Neuronal stem cell (in vitro differentiated cells): ENCODE measurements around the gene LSM8.
"Not testable (repeated sequence)": the region's sequence is repeated elsewhere in the genome, so short reads cannot be mapped to it uniquely, and the experiment has no call there.

ENCODE experiments used
- DNase-seq: peaks from one replicate; pipeline ENCODE4 v3.0.0-alpha.2; 2013; ENCODE audit warnings: low spot score
- H2AFZ ChIP-seq: one replicate; pipeline ENCODE4 v1.6.1; 2013; ENCODE audit warnings: mild to moderate bottlenecking, low read length, inconsistent platforms
- H2AK5ac ChIP-seq: 2 replicates; pipeline ENCODE4 v1.6.1; 2013; ENCODE audit warnings: low read depth, mild to moderate bottlenecking, inconsistent platforms, low read length, moderate library complexity, mixed read lengths
- H2BK120ac ChIP-seq: 2 replicates; pipeline ENCODE4 v1.6.1; 2013; ENCODE audit warnings: low read depth, mild to moderate bottlenecking, inconsistent platforms, low read length, moderate library complexity, mixed read lengths
- H2BK12ac ChIP-seq: one replicate; pipeline ENCODE4 v1.6.1; 2013; ENCODE audit warnings: low read length, inconsistent platforms
- H2BK15ac ChIP-seq: 2 replicates; pipeline ENCODE4 v1.6.1; 2013; ENCODE audit warnings: mild to moderate bottlenecking, low read length, inconsistent platforms, mixed read lengths
- H2BK5ac ChIP-seq: one replicate; pipeline ENCODE4 v1.6.1; 2013; ENCODE audit warnings: inconsistent platforms, mild to moderate bottlenecking, low read length, moderate library complexity
- H3K14ac ChIP-seq: one replicate; pipeline ENCODE4 v1.6.1; 2013; ENCODE audit warnings: low read length, inconsistent platforms
- H3K18ac ChIP-seq: 2 replicates; pipeline ENCODE4 v1.6.1; 2013; ENCODE audit warnings: low read length, inconsistent platforms
- H3K23ac ChIP-seq: 2 replicates; pipeline ENCODE4 v1.6.1; 2013; ENCODE audit warnings: low read depth, mild to moderate bottlenecking, mixed read lengths, low read length, inconsistent platforms; ENCODE audit not compliant: poor library complexity
- H3K27ac ChIP-seq: replicated peaks from 3 replicates; pipeline ENCODE4 v1.5.1; 2013; ENCODE audit warnings: low read length, inconsistent platforms
- H3K27me3 ChIP-seq, 3 experiments: 2 replicates each; pipeline ENCODE4 v1.6.1; 2013; ENCODE audit warnings: low read length in 3 of 3, mild to moderate bottlenecking in 2 of 3, inconsistent platforms in 1 of 3, low read depth in 1 of 3, mixed read lengths in 1 of 3, moderate library complexity in 1 of 3; ENCODE audit not compliant: control insufficient read depth in 3 of 3, insufficient read depth in 3 of 3
- H3K36me3 ChIP-seq, 2 donors: replicated peaks in 1 of 2; 2 replicates each; pipeline ENCODE4 v1.6.1; 2013; ENCODE audit warnings: low read length in 2 of 2; ENCODE audit not compliant: control insufficient read depth in 2 of 2, insufficient read depth in 2 of 2
- H3K4ac ChIP-seq: 2 replicates; pipeline ENCODE4 v1.6.1; 2013; ENCODE audit warnings: inconsistent platforms, mild to moderate bottlenecking, low read length, moderate library complexity
- H3K4me1 ChIP-seq, 2 donors: 1 replicate in 1 of 2; 2 replicates in 1 of 2; pipeline ENCODE4 v1.6.1; 2013; ENCODE audit warnings: low read length in 2 of 2, low read depth in 1 of 2; ENCODE audit not compliant: control insufficient read depth in 2 of 2, insufficient read depth in 1 of 2
- H3K4me2 ChIP-seq: one replicate; pipeline ENCODE4 v1.6.1; 2013; ENCODE audit warnings: mild to moderate bottlenecking, low read length, inconsistent platforms; ENCODE audit not compliant: insufficient read depth, poor library complexity, severe bottlenecking
- H3K4me3 ChIP-seq, 2 donors: 2 replicates each; pipeline ENCODE4 v1.5.1; 2013; ENCODE audit warnings: low read length in 2 of 2, mild to moderate bottlenecking in 2 of 2, inconsistent platforms in 1 of 2, moderate library complexity in 1 of 2
- H3K79me1 ChIP-seq: one replicate; pipeline ENCODE4 v1.6.1; 2013; ENCODE audit warnings: low read depth, mild to moderate bottlenecking, inconsistent platforms, low read length, moderate library complexity
- H3K9ac ChIP-seq: one replicate; pipeline ENCODE4 v1.6.1; 2013; ENCODE audit warnings: mild to moderate bottlenecking, low read depth, low read length, inconsistent platforms; ENCODE audit not compliant: poor library complexity
- H3K9me3 ChIP-seq, 2 donors: replicated peaks in 1 of 2; 2 replicates each; pipeline versions ENCODE3 to v1.6.1; 2013; ENCODE audit warnings: low read length in 2 of 2, mild to moderate bottlenecking in 2 of 2, inconsistent platforms in 1 of 2, low read depth in 1 of 2, mixed read lengths in 1 of 2, moderate library complexity in 1 of 2; ENCODE audit not compliant: control insufficient read depth in 2 of 2, insufficient read depth in 1 of 2
- H4K8ac ChIP-seq: one replicate; pipeline ENCODE4 v1.6.1; 2013; ENCODE audit warnings: low read depth, mild to moderate bottlenecking, inconsistent platforms, low read length, moderate library complexity
- H4K91ac ChIP-seq: one replicate; pipeline ENCODE4 v1.6.1; 2013; ENCODE audit warnings: low read length, low read depth, mild to moderate bottlenecking, inconsistent platforms; ENCODE audit not compliant: poor library complexity
- WGBS, 2 donors: extraction: QIAGEN DNeasy Blood & Tissue Kit; methylation state at CpG; one replicate each; pipeline ENCODE4 v1.1.7; 2013; ENCODE audit warnings: missing lambda C conversion rate in 2 of 2, mixed read lengths in 1 of 2; ENCODE audit not compliant: insufficient read length in 2 of 2, insufficient replicate concordance in 1 of 2; ENCODE audit errors: extremely low coverage in 2 of 2; 5-methylcytosine and 5-hydroxymethylcytosine counted together

Gene LSM8

DNA sequence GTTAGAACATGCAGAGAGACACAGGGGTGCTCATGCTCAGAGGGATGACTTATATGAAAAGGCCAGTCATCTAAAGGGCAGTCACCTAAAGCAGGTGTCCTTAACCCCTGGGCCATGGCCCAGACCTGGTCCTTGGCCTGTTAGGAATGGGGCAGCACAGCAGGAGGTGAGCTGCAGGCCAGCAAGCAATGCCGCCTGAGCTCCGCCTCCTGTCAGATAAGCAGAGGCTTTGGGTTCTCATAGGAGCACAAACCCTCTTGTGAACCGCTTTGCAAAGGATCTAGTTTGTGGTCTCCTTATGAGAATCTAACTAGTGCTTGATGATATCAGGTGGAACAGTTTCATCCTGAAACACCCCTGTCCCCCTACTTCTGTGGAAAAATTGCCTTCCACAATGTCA lies 55.0 kb downstream of the LSM8 start:
- WGBS, 2 donors = no CpG with 5 or more reads among the region's 3 CpGs
- no peak overlapping the region for H2BK12ac ChIP-seq
- no peak overlapping the region for H2BK5ac ChIP-seq
- DNase-seq = no peak
- no peak overlapping the region for H3K27ac ChIP-seq
- H3K4me2 ChIP-seq = no peak overlapping the region
- H3K18ac ChIP-seq = no peak overlapping the region
- no peaks in the 10 kb centered on the region for H3K27me3 ChIP-seq
- no peak overlapping the region for H3K4ac ChIP-seq
- H3K14ac ChIP-seq = no peak overlapping the region
- no peak overlapping the region for H3K4me3 ChIP-seq
- H3K9ac ChIP-seq = no peak overlapping the region
- H2AK5ac ChIP-seq = no peak overlapping the region
- H3K4me1 ChIP-seq = peaks cover 0 to 1% of the 10 kb centered on the region in 2 donors
- H3K79me1 ChIP-seq = no peaks in the 10 kb centered on the region
- no peak overlapping the region for H2BK120ac ChIP-seq
- no peaks in the 10 kb centered on the region for H3K9me3 ChIP-seq
- no peak overlapping the region for H4K8ac ChIP-seq
- no peak overlapping the region for H2BK15ac ChIP-seq
- no peaks in the 10 kb centered on the region for H3K36me3 ChIP-seq
- H4K91ac ChIP-seq = no peak overlapping the region
- H3K23ac ChIP-seq = no peak overlapping the region
- H2AFZ ChIP-seq = no peak overlapping the region

- not testable (repeated sequence) for H3K14ac ChIP-seq, H3K4me2 ChIP-seq, H2AFZ ChIP-seq, DNase-seq, H3K18ac ChIP-seq, H3K27me3 ChIP-seq, H3K4me1 ChIP-seq, H2BK120ac ChIP-seq, H3K36me3 ChIP-seq, H2BK15ac ChIP-seq, H3K9ac ChIP-seq, H2AK5ac ChIP-seq, H3K9me3 ChIP-seq, H4K91ac ChIP-seq, H3K23ac ChIP-seq, H3K4me3 ChIP-seq, H4K8ac ChIP-seq, H3K79me1 ChIP-seq, H3K27ac ChIP-seq, H3K4ac ChIP-seq, H2BK12ac ChIP-seq, H2BK5ac ChIP-seq
- no CpG with 5 or more reads among the region's 2 CpGs for WGBS, 2 donors
Observed at GRCh38 chr7:118240320-118240719, 56.4 kb downstream of the LSM8 start.
